ENCODE data around the gene THSD4. TPM values are rescaled to one million over a fixed set of nuclear protein-coding genes. Genes with fewer than 3 reads are reported as not detected.

The THSD4 gene
- total RNA-seq, 1 experiment from 2014 or later: 24.2 TPM

DNA sequence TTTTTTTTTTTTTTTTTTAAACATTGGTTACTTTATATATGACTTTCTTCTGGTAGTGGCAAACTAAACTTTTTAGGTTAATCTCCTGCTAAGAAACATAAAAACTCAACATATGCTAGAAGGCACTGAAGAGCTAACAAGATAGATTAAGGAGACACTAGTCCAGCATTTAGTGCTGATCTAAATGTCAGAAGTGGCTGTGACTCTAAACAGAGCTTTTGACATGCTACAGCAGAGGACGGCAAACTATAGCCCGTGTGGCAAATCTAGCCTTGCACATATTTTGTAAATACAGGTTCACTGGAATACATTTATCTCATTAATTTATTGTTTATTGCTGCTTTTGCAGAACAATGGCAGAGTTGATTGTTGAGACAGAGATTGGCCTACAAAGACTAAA, 715.7 kb downstream of the THSD4 start:
- no peak for DNase-seq
- CTCF ChIA-PET: interaction anchor here (0.6 kb wide), 1 partner anchor 325 kb away, joined by 5 read pairs; no protein-coding TSS in a partner anchor
- Mint-ChIP-seq H3K27me3 (ENCODE audit: unreplicated experiment) (no peaks in the 10 kb centered on the region), H3K4me3 (ENCODE audit: low read depth, unreplicated experiment) (no peak overlapping the region), H3K9me3 (ENCODE audit: low read depth, unreplicated experiment) (no peaks in the 10 kb centered on the region), H3K36me3 (ENCODE audit: insufficient read depth, unreplicated experiment) (no peaks in the 10 kb centered on the region), H3K27ac (ENCODE audit: unreplicated experiment) (no peak overlapping the region), H3K4me1 (ENCODE audit: low read depth, unreplicated experiment) (no peaks in the 10 kb centered on the region)
- intact Hi-C loops (cut with micrococcal nuclease; ENCODE audit: unreplicated experiment): no loop called here
- no TSS peak for BruUV-seq (replicated peaks)
- TF ChIP-seq, protein P1, sequence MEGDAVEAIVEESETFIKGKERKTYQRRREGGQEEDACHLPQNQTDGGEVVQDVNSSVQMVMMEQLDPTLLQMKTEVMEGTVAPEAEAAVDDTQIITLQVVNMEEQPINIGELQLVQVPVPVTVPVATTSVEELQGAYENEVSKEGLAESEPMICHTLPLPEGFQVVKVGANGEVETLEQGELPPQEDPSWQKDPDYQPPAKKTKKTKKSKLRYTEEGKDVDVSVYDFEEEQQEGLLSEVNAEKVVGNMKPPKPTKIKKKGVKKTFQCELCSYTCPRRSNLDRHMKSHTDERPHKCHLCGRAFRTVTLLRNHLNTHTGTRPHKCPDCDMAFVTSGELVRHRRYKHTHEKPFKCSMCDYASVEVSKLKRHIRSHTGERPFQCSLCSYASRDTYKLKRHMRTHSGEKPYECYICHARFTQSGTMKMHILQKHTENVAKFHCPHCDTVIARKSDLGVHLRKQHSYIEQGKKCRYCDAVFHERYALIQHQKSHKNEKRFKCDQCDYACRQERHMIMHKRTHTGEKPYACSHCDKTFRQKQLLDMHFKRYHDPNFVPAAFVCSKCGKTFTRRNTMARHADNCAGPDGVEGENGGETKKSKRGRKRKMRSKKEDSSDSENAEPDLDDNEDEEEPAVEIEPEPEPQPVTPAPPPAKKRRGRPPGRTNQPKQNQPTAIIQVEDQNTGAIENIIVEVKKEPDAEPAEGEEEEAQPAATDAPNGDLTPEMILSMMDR (IDR thresholded peaks at IDR 0.05; ENCODE audit: unreplicated experiment): no peak

Other genes starting within 250 kb of the THSD4 start
- gene THAP10, start 223.0 kb upstream of the THSD4 start, total RNA-seq (2022): 11.8 and 13.7 TPM in 2 replicates
- gene LRRC49, start 222.6 kb upstream of the THSD4 start, total RNA-seq (2022): 5.8 and 6.3 TPM in 2 replicates